ENCODE results near the gene OR52J3. TPM values are rescaled to one million over a fixed set of nuclear protein-coding genes. Genes with fewer than 3 reads are reported as not detected.

Gene OR52J3
- total RNA-seq, 2 experiments from 2014 or later = not detected

GRCh38 chr11:5011254-5011653 lies 35.1 kb upstream of the OR52J3 start:
- no peak for ATAC-seq (ENCODE audit: poor library complexity)
- Histone ChIP-seq H3K27me3 (ENCODE audit: control insufficient read depth in 1 of 2, insufficient read depth in 2 of 2, low read length in 2 of 2) (no peaks in the 10 kb centered on the region), H3K4me1 (ENCODE audit: insufficient read depth, low read length) (no peaks in the 10 kb centered on the region), H3K4me3 (ENCODE audit: low read length) (no peak overlapping the region), H3K36me3 (ENCODE audit: insufficient read depth, low read length) (no peaks in the 10 kb centered on the region), H3K9me3 (ENCODE audit: control insufficient read depth in 1 of 2, insufficient read depth in 1 of 2, low read length in 2 of 2) (no peaks in the 10 kb centered on the region), H3K27ac (ENCODE audit: low read depth in 1 of 2, low read length in 2 of 2) (no peak overlapping the region)
- no peak overlapping the region for H3K27ac Mint-ChIP-seq
- no peaks in the 10 kb centered on the region for H3K36me3 Mint-ChIP-seq (ENCODE audit: low read depth)
- CTCF ChIA-PET = no interaction called here
- intact Hi-C loops (cut with DNase I, micrococcal nuclease) = no loop called here
- H3K9me3 Mint-ChIP-seq = peaks cover 2% of the 10 kb centered on the region
- no peak for DNase-seq
- H3K27me3 Mint-ChIP-seq = no peaks in the 10 kb centered on the region
- no peak overlapping the region for H3K4me3 Mint-ChIP-seq
- no peak for TF ChIP-seq CTCF (IDR thresholded peaks at IDR 0.05)
- no peaks in the 10 kb centered on the region for H3K4me1 Mint-ChIP-seq (ENCODE audit: low read depth)
- POLR2A ChIA-PET = no interaction called here

- peaks cover 2% of the 10 kb centered on the region for H3K9me3 Mint-ChIP-seq
- H3K36me3 Mint-ChIP-seq (ENCODE audit: low read depth) = no peaks in the 10 kb centered on the region
- ATAC-seq (ENCODE audit: poor library complexity) (no peak), DNase-seq (no peak)
- no peak overlapping the region for H3K4me3 Mint-ChIP-seq
- no peaks in the 10 kb centered on the region for H3K4me1 Mint-ChIP-seq (ENCODE audit: low read depth)
- H3K27ac ChIP-seq (ENCODE audit: low read depth in 1 of 2, low read length in 2 of 2) = no peak overlapping the region
- no peak overlapping the region for H3K4me3 ChIP-seq (ENCODE audit: low read length)
- no peaks in the 10 kb centered on the region for H3K9me3 ChIP-seq (ENCODE audit: control insufficient read depth in 1 of 2, insufficient read depth in 1 of 2, low read length in 2 of 2)
- no peaks in the 10 kb centered on the region for H3K27me3 ChIP-seq (ENCODE audit: control insufficient read depth in 1 of 2, insufficient read depth in 2 of 2, low read length in 2 of 2)
- TF ChIP-seq CTCF (IDR thresholded peaks at IDR 0.05) = no peak
- POLR2A ChIA-PET = no interaction called here
- H3K4me1 ChIP-seq (ENCODE audit: insufficient read depth, low read length) = no peaks in the 10 kb centered on the region
- CTCF ChIA-PET = no interaction called here
- no peak overlapping the region for H3K27ac Mint-ChIP-seq
- no peaks in the 10 kb centered on the region for H3K36me3 ChIP-seq (ENCODE audit: insufficient read depth, low read length)
- intact Hi-C loops (cut with DNase I, micrococcal nuclease) = no loop called here
- H3K27me3 Mint-ChIP-seq = no peaks in the 10 kb centered on the region
Measured at GRCh38 chr11:5013012-5013411, 33.3 kb upstream of the OR52J3 start.

GRCh38 chr11:5021996-5022395 lies 24.3 kb upstream of the OR52J3 start:
- ATAC-seq (ENCODE audit: poor library complexity) (no peak), DNase-seq (no peak)
- no peaks in the 10 kb centered on the region for H3K36me3 ChIP-seq (ENCODE audit: insufficient read depth, low read length)
- no peak for TF ChIP-seq CTCF (IDR thresholded peaks at IDR 0.05)
- H3K9me3 Mint-ChIP-seq = peaks cover 10% of the 10 kb centered on the region
- peaks cover 16 to 25% of the 10 kb centered on the region in 2 experiments for H3K9me3 ChIP-seq (ENCODE audit: control insufficient read depth in 1 of 2, insufficient read depth in 1 of 2, low read length in 2 of 2)
- H3K27ac ChIP-seq (ENCODE audit: low read depth in 1 of 2, low read length in 2 of 2) = no peak overlapping the region
- H3K4me3 ChIP-seq (ENCODE audit: low read length) = no peak overlapping the region
- H3K4me3 Mint-ChIP-seq = no peak overlapping the region
- peaks cover 5% of the 10 kb centered on the region for H3K27me3 Mint-ChIP-seq
- no peaks in the 10 kb centered on the region for H3K4me1 ChIP-seq (ENCODE audit: insufficient read depth, low read length)
- H3K27me3 ChIP-seq (ENCODE audit: control insufficient read depth in 1 of 2, insufficient read depth in 2 of 2, low read length in 2 of 2) = no peaks in the 10 kb centered on the region
- H3K4me1 Mint-ChIP-seq (ENCODE audit: low read depth) = no peaks in the 10 kb centered on the region
- CTCF ChIA-PET = no interaction called here
- H3K27ac Mint-ChIP-seq = no peak overlapping the region
- intact Hi-C loops (cut with DNase I, micrococcal nuclease) = no loop called here
- POLR2A ChIA-PET = no interaction called here
- no peaks in the 10 kb centered on the region for H3K36me3 Mint-ChIP-seq (ENCODE audit: low read depth)

Data from CD4-positive, alpha-beta T cell (primary cell).